Heart left ventricle (tissue), 13 donors: ENCODE results near the gene PAIP2B.

Experiments used
- CTCF ChIP-seq, 12 donors: fragments of 200-600 bp; sonication (generic) in 4 of 12; IDR thresholded peaks; one replicate each; pipeline versions ENCODE4 v1.5.0 to v1.8.0; 2018 to 2022; ENCODE audit warnings: antibody characterized with exemption in 12 of 12, mild to moderate bottlenecking in 5 of 12
- POLR2A ChIP-seq, 2 donors: fragments of 450-650 bp; IDR thresholded peaks; one replicate each; pipeline ENCODE4 v1.6.1; 2017; ENCODE audit warnings: antibody characterized with exemption in 2 of 2, mild to moderate bottlenecking in 2 of 2, moderate library complexity in 2 of 2
- donor health status: ischemic (EF 13 %, LVEDD 7.1; RV severe dilation, severe dysfunction).
- donor health status: DM: no; HTN: yes; CAD: no.
- donor health status: DM: no; HTN: no; CAD: no.
- donor health status: ischemic (EF 25% LVEDD 6.9; RV normal size, moderate dysfunction).
- donor health status: ischemic (EF 25% LVEDD 5.7; RV mildly dilated, moderate dysfunction).
- donor health status: ischemic (EF 35%, LVEDD 5.7; RV mildly dilated, moderate dysfunction).
- donor health status: nonischemic (EF 11% LVEDD 7.7; RV severe dilation, severe dysfunction).
- donor health status: DM: yes; HTN: yes; CAD: no.
- donor health status: PGD.
- donor health status: ischemic (EF 29% LVEDD 5.4; RV normal size, mild dysfunction).
- donor health status: nonischemic (EF 23%, LVEDD 6.1; RV moderate dilation, normal function).

DNA sequence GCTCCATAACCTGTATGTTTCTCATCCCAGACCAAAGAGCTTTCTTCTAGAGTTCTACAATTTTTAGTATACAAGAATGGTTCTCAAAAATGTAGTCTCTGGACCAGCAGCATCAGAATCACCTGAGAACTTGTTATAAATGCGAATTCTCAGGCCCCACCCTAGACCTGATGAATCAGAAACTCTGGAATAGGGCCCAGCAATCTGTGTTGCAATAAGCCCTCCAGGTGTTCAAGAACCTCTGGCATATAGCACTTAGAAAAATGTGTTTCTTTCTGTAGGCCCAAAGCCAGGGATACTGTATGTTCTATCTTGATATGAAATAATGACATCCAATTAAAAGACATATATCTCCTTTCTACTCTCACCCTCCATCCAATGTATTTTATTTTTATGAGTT is 10.4 kb downstream of the PAIP2B start:
- no peak for TF ChIP-seq CTCF (IDR thresholded peaks at IDR 0.05)
- no peak for TF ChIP-seq POLR2A (IDR thresholded peaks at IDR 0.05)
